Measurements from ENCODE around the gene TSEN2. TPM values are rescaled to one million over a fixed set of nuclear protein-coding genes. Genes with fewer than 3 reads are reported as not detected.

TSEN2 gene
- total and polyA plus RNA-seq, 10 of the 15 experiments (the other 5 are each of a cell fraction or from before 2014, with no cell fraction given): 17.7 to 32.3 (median 24.3) TPM

- RAD21 ChIA-PET (ENCODE audit: unreplicated experiment): no interaction called here
- SMC1A ChIA-PET (ENCODE audit: uncharacterized antibody, unreplicated experiment): interaction anchor here (0.6 kb wide), 1 partner anchor 92 kb away, joined by 3 read pairs; no protein-coding TSS in a partner anchor
- Histone ChIP-seq H3K4me3 (no peak overlapping the region), H2AFZ (ENCODE audit: control insufficient read depth, low read depth, low read length) (no peak overlapping the region), H3K9me3 (replicated peaks; ENCODE audit: control insufficient read depth, insufficient read depth, low read length) (no peaks in the 10 kb centered on the region), H3K27me3 (replicated peaks in 1 of 2; ENCODE audit: control insufficient read depth in 2 of 2, insufficient read depth in 2 of 2, low read length in 1 of 2) (no peaks in the 10 kb centered on the region), H3K4me1 (ENCODE audit: control insufficient read depth, insufficient read depth, low read length) (no peaks in the 10 kb centered on the region), H3K27ac (ENCODE audit: control insufficient read depth, insufficient read depth) (no peak overlapping the region), H3K79me2 (ENCODE audit: control insufficient read depth, insufficient read depth, low read length) (no peaks in the 10 kb centered on the region), H3K36me3 (ENCODE audit: control insufficient read depth in 2 of 2, insufficient read depth in 2 of 2, low read length in 1 of 2) (peaks cover 0 to 10% of the 10 kb centered on the region in 2 experiments; a peak in 1 of 4 replicates), H4K20me1 (ENCODE audit: control insufficient read depth, insufficient read depth) (no peaks in the 10 kb centered on the region), H3K4me2 (ENCODE audit: control insufficient read depth, insufficient read depth) (no peak overlapping the region), H3K9ac (ENCODE audit: control insufficient read depth, insufficient read depth, low read length) (no peak overlapping the region)
- intact Hi-C loops (cut with micrococcal nuclease; ENCODE audit: unreplicated experiment) (no loop called here), in situ Hi-C loops (cut with MboI) (no loop called here)
- CTCF ChIA-PET: no interaction called here
- ATAC-seq (no peak), DNase-seq (ENCODE audit: low read depth, low spot score) (no peak), FAIRE-seq (no peak)
- 99% methylated on average over 5 of the region's 5 CpGs for WGBS (ENCODE audit: insufficient coverage, insufficient replicate concordance, low lambda C conversion rate, missing lambda C conversion rate)
- POLR2A ChIA-PET: no interaction called here
- BruUV-seq (replicated peaks): no TSS peak
- TF ChIP-seq, protein P1, sequence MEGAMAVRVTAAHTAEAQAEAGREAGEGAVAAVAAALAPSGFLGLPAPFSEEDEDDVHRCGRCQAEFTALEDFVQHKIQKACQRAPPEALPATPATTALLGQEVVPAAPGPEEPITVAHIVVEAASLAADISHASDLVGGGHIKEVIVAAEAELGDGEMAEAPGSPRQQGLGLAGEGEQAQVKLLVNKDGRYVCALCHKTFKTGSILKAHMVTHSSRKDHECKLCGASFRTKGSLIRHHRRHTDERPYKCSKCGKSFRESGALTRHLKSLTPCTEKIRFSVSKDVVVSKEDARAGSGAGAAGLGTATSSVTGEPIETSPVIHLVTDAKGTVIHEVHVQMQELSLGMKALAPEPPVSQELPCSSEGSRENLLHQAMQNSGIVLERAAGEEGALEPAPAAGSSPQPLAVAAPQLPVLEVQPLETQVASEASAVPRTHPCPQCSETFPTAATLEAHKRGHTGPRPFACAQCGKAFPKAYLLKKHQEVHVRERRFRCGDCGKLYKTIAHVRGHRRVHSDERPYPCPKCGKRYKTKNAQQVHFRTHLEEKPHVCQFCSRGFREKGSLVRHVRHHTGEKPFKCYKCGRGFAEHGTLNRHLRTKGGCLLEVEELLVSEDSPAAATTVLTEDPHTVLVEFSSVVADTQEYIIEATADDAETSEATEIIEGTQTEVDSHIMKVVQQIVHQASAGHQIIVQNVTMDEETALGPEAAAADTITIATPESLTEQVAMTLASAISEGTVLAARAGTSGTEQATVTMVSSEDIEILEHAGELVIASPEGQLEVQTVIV (IDR thresholded peaks at IDR 0.05; ENCODE audit: borderline replicate concordance, partially characterized antibody): no peak
- TF ChIP-seq ZZZ3 (IDR thresholded peaks at IDR 0.05; ENCODE audit: control insufficient read depth, insufficient read length, low read depth) (no peak), BHLHE40 (IDR thresholded peaks at IDR 0.05; ENCODE audit: borderline replicate concordance in 1 of 2, low read depth in 2 of 2, low read length in 1 of 2) (no peak), IRF4 (IDR thresholded peaks at IDR 0.05; ENCODE audit: low read depth, low read length) (no peak), SMARCA5 (IDR thresholded peaks at IDR 0.05) (no peak), EP300 (IDR thresholded peaks at IDR 0.05; ENCODE audit: borderline replicate concordance in 1 of 2, control insufficient read depth in 1 of 2, low read depth in 2 of 2, low read length in 2 of 2) (no peak), RFX5 (IDR thresholded peaks at IDR 0.05; ENCODE audit: low read depth, low read length) (no peak), TCF12 (IDR thresholded peaks at IDR 0.05; ENCODE audit: low read depth, low read length) (no peak), MEF2A (IDR thresholded peaks at IDR 0.05; ENCODE audit: insufficient read depth, low read depth, low read length) (no peak), DPF2 (IDR thresholded peaks at IDR 0.05) (no peak)
- TF ChIP-seq, protein P2, sequence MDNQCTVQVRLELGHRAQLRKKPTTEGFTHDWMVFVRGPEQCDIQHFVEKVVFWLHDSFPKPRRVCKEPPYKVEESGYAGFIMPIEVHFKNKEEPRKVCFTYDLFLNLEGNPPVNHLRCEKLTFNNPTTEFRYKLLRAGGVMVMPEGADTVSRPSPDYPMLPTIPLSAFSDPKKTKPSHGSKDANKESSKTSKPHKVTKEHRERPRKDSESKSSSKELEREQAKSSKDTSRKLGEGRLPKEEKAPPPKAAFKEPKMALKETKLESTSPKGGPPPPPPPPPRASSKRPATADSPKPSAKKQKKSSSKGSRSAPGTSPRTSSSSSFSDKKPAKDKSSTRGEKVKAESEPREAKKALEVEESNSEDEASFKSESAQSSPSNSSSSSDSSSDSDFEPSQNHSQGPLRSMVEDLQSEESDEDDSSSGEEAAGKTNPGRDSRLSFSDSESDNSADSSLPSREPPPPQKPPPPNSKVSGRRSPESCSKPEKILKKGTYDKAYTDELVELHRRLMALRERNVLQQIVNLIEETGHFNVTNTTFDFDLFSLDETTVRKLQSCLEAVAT (IDR thresholded peaks at IDR 0.05): no peak
- TF ChIP-seq, protein P3, sequence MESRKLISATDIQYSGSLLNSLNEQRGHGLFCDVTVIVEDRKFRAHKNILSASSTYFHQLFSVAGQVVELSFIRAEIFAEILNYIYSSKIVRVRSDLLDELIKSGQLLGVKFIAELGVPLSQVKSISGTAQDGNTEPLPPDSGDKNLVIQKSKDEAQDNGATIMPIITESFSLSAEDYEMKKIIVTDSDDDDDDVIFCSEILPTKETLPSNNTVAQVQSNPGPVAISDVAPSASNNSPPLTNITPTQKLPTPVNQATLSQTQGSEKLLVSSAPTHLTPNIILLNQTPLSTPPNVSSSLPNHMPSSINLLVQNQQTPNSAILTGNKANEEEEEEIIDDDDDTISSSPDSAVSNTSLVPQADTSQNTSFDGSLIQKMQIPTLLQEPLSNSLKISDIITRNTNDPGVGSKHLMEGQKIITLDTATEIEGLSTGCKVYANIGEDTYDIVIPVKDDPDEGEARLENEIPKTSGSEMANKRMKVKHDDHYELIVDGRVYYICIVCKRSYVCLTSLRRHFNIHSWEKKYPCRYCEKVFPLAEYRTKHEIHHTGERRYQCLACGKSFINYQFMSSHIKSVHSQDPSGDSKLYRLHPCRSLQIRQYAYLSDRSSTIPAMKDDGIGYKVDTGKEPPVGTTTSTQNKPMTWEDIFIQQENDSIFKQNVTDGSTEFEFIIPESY (IDR thresholded peaks at IDR 0.05): no peak
These were observed 29.6 kb downstream of the TSEN2 start for GRCh38 chr3:12513694-12514446.
